Neural progenitor cell (in vitro differentiated cells): ENCODE data around the gene ARMH2.

Experiments used
- EZH2 ChIP-seq: fragments of 200-600 bp; sonication (generic); IDR thresholded peaks from 2 replicates; pipeline ENCODE4 v1.6.1; 2017; ENCODE audit warnings: antibody characterized with exemption, mild to moderate bottlenecking, moderate library complexity
- EZH2phosphoT487 ChIP-seq: fragments of 200-600 bp; sonication (generic); IDR thresholded peaks from 2 replicates; pipeline ENCODE4 v1.6.1; 2017; ENCODE audit warnings: antibody characterized with exemption
- TF ChIP-seq, protein P1 (sequence below): fragments of 200-600 bp; sonication (generic); IDR thresholded peaks from 2 replicates; pipeline ENCODE4 v1.5.1; 2017; ENCODE audit warnings: antibody characterized with exemption, mild to moderate bottlenecking

DNA sequence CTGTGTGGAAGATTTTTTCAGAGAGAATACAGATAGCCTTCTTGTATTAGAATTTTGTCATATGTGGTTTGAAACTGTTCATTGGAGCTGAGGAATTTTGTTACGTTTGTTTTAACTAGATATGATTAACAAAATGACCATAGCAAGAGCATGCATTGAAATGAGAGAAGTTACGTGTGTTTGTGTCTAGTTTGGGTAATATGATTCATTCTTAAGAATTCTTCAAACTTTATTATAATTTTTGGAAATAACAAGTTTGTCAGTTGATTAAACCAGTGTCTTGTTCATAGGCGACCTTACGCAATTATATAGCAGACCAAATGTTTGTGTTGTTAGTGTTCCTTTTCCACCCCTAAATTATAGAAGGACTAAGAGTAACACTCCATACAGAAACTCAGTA, 18.5 kb downstream of the ARMH2 start:
- TF ChIP-seq, protein P1, sequence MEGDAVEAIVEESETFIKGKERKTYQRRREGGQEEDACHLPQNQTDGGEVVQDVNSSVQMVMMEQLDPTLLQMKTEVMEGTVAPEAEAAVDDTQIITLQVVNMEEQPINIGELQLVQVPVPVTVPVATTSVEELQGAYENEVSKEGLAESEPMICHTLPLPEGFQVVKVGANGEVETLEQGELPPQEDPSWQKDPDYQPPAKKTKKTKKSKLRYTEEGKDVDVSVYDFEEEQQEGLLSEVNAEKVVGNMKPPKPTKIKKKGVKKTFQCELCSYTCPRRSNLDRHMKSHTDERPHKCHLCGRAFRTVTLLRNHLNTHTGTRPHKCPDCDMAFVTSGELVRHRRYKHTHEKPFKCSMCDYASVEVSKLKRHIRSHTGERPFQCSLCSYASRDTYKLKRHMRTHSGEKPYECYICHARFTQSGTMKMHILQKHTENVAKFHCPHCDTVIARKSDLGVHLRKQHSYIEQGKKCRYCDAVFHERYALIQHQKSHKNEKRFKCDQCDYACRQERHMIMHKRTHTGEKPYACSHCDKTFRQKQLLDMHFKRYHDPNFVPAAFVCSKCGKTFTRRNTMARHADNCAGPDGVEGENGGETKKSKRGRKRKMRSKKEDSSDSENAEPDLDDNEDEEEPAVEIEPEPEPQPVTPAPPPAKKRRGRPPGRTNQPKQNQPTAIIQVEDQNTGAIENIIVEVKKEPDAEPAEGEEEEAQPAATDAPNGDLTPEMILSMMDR = no peak
- TF ChIP-seq EZH2 (no peak), EZH2phosphoT487 (no peak)
